SK-N-SH treated with all-trans-retinoic acid at 6 μM for 48 hours (cell line): Measurements from ENCODE around the gene CDH16.

Source experiments
- ATAC-seq: fragments of 200-7000 bp; cut with Tn5 transposase; 3 replicates; pipeline ENCODE4 v1.9.1; 2020; ENCODE audit warnings: mild to moderate bottlenecking, moderate library complexity
- ARNTL ChIP-seq: fragments of 450-650 bp; formaldehyde crosslinking; IDR thresholded peaks from 2 replicates; pipeline ENCODE4 v1.5.0; 2020; ENCODE audit warnings: low read depth, mild to moderate bottlenecking, moderate library complexity, borderline replicate concordance
- BACH2 ChIP-seq: fragments of 250-450 bp; sonication (Bioruptor Pico); IDR thresholded peaks from 2 replicates; pipeline ENCODE4 v1.9.0; 2021; ENCODE audit warnings: mild to moderate bottlenecking, borderline replicate concordance
- CREB5 ChIP-seq: fragments of 250-450 bp; sonication (Bioruptor Pico); IDR thresholded peaks from 2 replicates; pipeline ENCODE4 v1.5.1; 2020; ENCODE audit warnings: low read depth, mild to moderate bottlenecking, moderate library complexity
- CSDC2 ChIP-seq: fragments of 250-450 bp; sonication (Bioruptor Pico); IDR thresholded peaks from 2 replicates; pipeline ENCODE4 v1.5.0; 2020; ENCODE audit warnings: mild to moderate bottlenecking, moderate library complexity
- CSRNP3 ChIP-seq: fragments of 250-450 bp; sonication (Bioruptor Pico); IDR thresholded peaks from 2 replicates; pipeline ENCODE4 v1.5.1; 2021; ENCODE audit warnings: mild to moderate bottlenecking, moderate library complexity
- ESRRG ChIP-seq: fragments of 250-450 bp; sonication (Bioruptor Pico); IDR thresholded peaks from 2 replicates; pipeline ENCODE4 v1.6.1; 2021; ENCODE audit warnings: mild to moderate bottlenecking
- GLIS3 ChIP-seq: fragments of 250-450 bp; sonication (Bioruptor Pico); IDR thresholded peaks from 2 replicates; pipeline ENCODE4 v1.5.0; 2020; ENCODE audit warnings: mild to moderate bottlenecking, moderate library complexity
- ISL1 ChIP-seq: fragments of 250-450 bp; sonication (Bioruptor Pico); IDR thresholded peaks from 2 replicates; pipeline ENCODE4 v2.1.2; 2022; ENCODE audit warnings: mild to moderate bottlenecking, moderate library complexity
- OSR1 ChIP-seq: fragments of 250-450 bp; sonication (Bioruptor Pico); IDR thresholded peaks from 2 replicates; pipeline ENCODE4 v1.8.0; 2022; ENCODE audit warnings: moderate library complexity, mild to moderate bottlenecking, inconsistent platforms
- PATZ1 ChIP-seq: fragments of 250-450 bp; sonication (Bioruptor Pico); IDR thresholded peaks from 2 replicates; pipeline ENCODE4 v1.8.0; 2020; ENCODE audit warnings: mild to moderate bottlenecking, moderate library complexity, borderline replicate concordance
- POU6F1 ChIP-seq: fragments of 250-450 bp; sonication (Bioruptor Pico); IDR thresholded peaks from 2 replicates; pipeline ENCODE4 v1.8.0; 2021; ENCODE audit warnings: low read depth, mild to moderate bottlenecking, moderate library complexity, borderline replicate concordance
- PPARA ChIP-seq: fragments of 250-450 bp; sonication (Bioruptor Pico); IDR thresholded peaks from 2 replicates; pipeline ENCODE4 v1.5.0; 2020; ENCODE audit warnings: mild to moderate bottlenecking, borderline replicate concordance
- RARB ChIP-seq: fragments of 250-450 bp; sonication (Bioruptor Pico); IDR thresholded peaks from 2 replicates; pipeline ENCODE4 v1.8.0; 2021; ENCODE audit warnings: mild to moderate bottlenecking, moderate library complexity
- SNAI2 ChIP-seq: fragments of 250-450 bp; sonication (Bioruptor Pico); IDR thresholded peaks from 2 replicates; pipeline ENCODE4 v1.5.0; 2020; ENCODE audit warnings: mild to moderate bottlenecking, moderate library complexity
- TOX ChIP-seq: fragments of 250-450 bp; sonication (Bioruptor Pico); IDR thresholded peaks from 2 replicates; pipeline ENCODE4 v1.8.0; 2021; ENCODE audit warnings: mild to moderate bottlenecking, moderate library complexity, borderline replicate concordance
- TSHZ2 ChIP-seq: fragments of 250-450 bp; sonication (Bioruptor Pico); IDR thresholded peaks from 2 replicates; pipeline ENCODE4 v1.5.0; 2020; ENCODE audit warnings: mild to moderate bottlenecking, moderate library complexity
- ZC3H10 ChIP-seq: fragments of 250-450 bp; sonication (Bioruptor Pico); IDR thresholded peaks from 2 replicates; pipeline ENCODE4 v1.5.1; 2021; ENCODE audit warnings: mild to moderate bottlenecking, moderate library complexity
- ZFP3 ChIP-seq: fragments of 250-450 bp; sonication (Bioruptor Pico); IDR thresholded peaks from 2 replicates; pipeline ENCODE4 v1.5.0; 2020; ENCODE audit warnings: mild to moderate bottlenecking, moderate library complexity
- ZFP30 ChIP-seq: fragments of 450-650 bp; formaldehyde crosslinking; IDR thresholded peaks from 2 replicates; pipeline ENCODE4 v1.5.0; 2022; ENCODE audit warnings: mild to moderate bottlenecking, moderate library complexity
- ZNF565 ChIP-seq: fragments of 450-650 bp; formaldehyde crosslinking; conservative IDR thresholded peaks from 2 replicates; pipeline ENCODE4 v1.5.0; 2020; ENCODE audit warnings: low read depth, mild to moderate bottlenecking, moderate library complexity
- ZNF70 ChIP-seq: fragments of 450-650 bp; formaldehyde crosslinking; IDR thresholded peaks from 2 replicates; pipeline ENCODE4 v1.5.0; 2020; ENCODE audit warnings: mild to moderate bottlenecking, moderate library complexity
- ZNF8 ChIP-seq: fragments of 450-650 bp; formaldehyde crosslinking; IDR thresholded peaks from 2 replicates; pipeline ENCODE4 v1.5.0; 2020; ENCODE audit warnings: mild to moderate bottlenecking, moderate library complexity

CDH16 gene

GRCh38 chr16:66904846-66905632, 13.6 kb downstream of the CDH16 start:
- ATAC-seq: no peak
- TF ChIP-seq GLIS3 (CRISPR knock-in tag) (no peak), ZFP3 (no peak), ZNF565 (no peak), POU6F1 (no peak), TOX (CRISPR knock-in tag) (no peak), ZC3H10 (CRISPR knock-in tag) (no peak), ARNTL (CRISPR knock-in tag) (no peak), SNAI2 (no peak), ZNF8 (no peak), ZFP30 (CRISPR knock-in tag) (no peak), OSR1 (CRISPR knock-in tag) (no peak), CREB5 (CRISPR knock-in tag) (no peak), BACH2 (no peak)
- TF ChIP-seq, all 23 proteins: peak for 0

GRCh38 chr16:66904428-66904845, 14.2 kb downstream of the CDH16 start:
- TF ChIP-seq CSRNP3 (CRISPR knock-in tag) (no peak), BACH2 (no peak), ZNF70 (no peak), POU6F1 (no peak), ZFP3 (no peak), PATZ1 (CRISPR knock-in tag) (no peak), RARB (CRISPR knock-in tag) (no peak)
- no peak for ATAC-seq

GRCh38 chr16:66903544-66904427, 14.9 kb downstream of the CDH16 start:
- no peak for ATAC-seq
- TF ChIP-seq TSHZ2: no peak
- no peak for TF ChIP-seq BACH2
- no peak for TF ChIP-seq PPARA (CRISPR knock-in tag)
- no peak for TF ChIP-seq ZNF8
- no peak for TF ChIP-seq RARB (CRISPR knock-in tag)
- TF ChIP-seq ZNF565: no peak
- TF ChIP-seq ZNF70: no peak
- TF ChIP-seq ESRRG (CRISPR knock-in tag): no peak
- no peak for TF ChIP-seq SNAI2
- no peak for TF ChIP-seq CSRNP3 (CRISPR knock-in tag)
- no peak for TF ChIP-seq ZC3H10 (CRISPR knock-in tag)
- TF ChIP-seq OSR1 (CRISPR knock-in tag): no peak
- TF ChIP-seq ZFP30 (CRISPR knock-in tag): no peak
- no peak for TF ChIP-seq CSDC2 (CRISPR knock-in tag)
- TF ChIP-seq ISL1 (CRISPR knock-in tag): no peak
- TF ChIP-seq TOX (CRISPR knock-in tag): no peak
- TF ChIP-seq CREB5 (CRISPR knock-in tag): no peak
